CD4-positive, alpha-beta T cell (primary cell): ENCODE data around the gene COMTD1. TPM values are rescaled to one million over a fixed set of nuclear protein-coding genes. Genes with fewer than 3 reads are reported as not detected.

Experiments
- ATAC-seq: fragments of 200-7000 bp; cut with Tn5 transposase; one replicate; pipeline ENCODE4 v1.10.0; 2022; ENCODE audit warnings: mild to moderate bottlenecking; ENCODE audit not compliant: poor library complexity
- CTCF ChIA-PET: fragments of 350-600 bp; sonication (Branson Sonifier 250); formaldehyde crosslinking; loops from one replicate; lab custom pipeline; 2021; ENCODE audit warnings: antibody characterized with exemption, inconsistent platforms; lab: Charles Lee
- POLR2A ChIA-PET: fragments of 350-600 bp; sonication (Branson Sonifier 250); formaldehyde crosslinking; loops from one replicate; lab custom pipeline; 2021; ENCODE audit warnings: antibody characterized with exemption, inconsistent platforms; lab: Charles Lee
- DNase-seq, 14 experiments: peaks; one replicate each; pipeline ENCODE4 v3.0.0-alpha.2; 2013 to 2020; ENCODE audit warnings: mixed read lengths in 2 of 14
- H3K27ac ChIP-seq, 2 donors: one replicate each; pipeline versions ENCODE4 v1.5.1 to v1.7.0; 2013; ENCODE audit warnings: low read length in 2 of 2, low read depth in 1 of 2, mild to moderate bottlenecking in 1 of 2
- H3K27me3 ChIP-seq, 2 experiments: 1 replicate in 1 of 2; 2 replicates in 1 of 2; pipeline versions ENCODE4 v1.6.1 to v1.7.0; 2013; ENCODE audit warnings: low read length in 2 of 2, control low read depth in 1 of 2, mild to moderate bottlenecking in 1 of 2, moderate library complexity in 1 of 2; ENCODE audit not compliant: insufficient read depth in 2 of 2, control insufficient read depth in 1 of 2
- H3K36me3 ChIP-seq: one replicate; pipeline ENCODE4 v1.6.1; 2013; ENCODE audit warnings: low read length, control low read depth; ENCODE audit not compliant: insufficient read depth
- H3K4me1 ChIP-seq: one replicate; pipeline ENCODE4 v1.6.1; 2013; ENCODE audit warnings: low read length, control low read depth; ENCODE audit not compliant: insufficient read depth
- H3K4me3 ChIP-seq: one replicate; pipeline ENCODE4 v1.5.1; 2013; ENCODE audit warnings: mild to moderate bottlenecking, low read length, moderate library complexity
- H3K9me3 ChIP-seq, 2 experiments: 1 replicate in 1 of 2; 2 replicates in 1 of 2; pipeline versions ENCODE4 v1.6.1 to v1.7.0; 2013; ENCODE audit warnings: low read length in 2 of 2, mild to moderate bottlenecking in 2 of 2, control low read depth in 1 of 2, moderate library complexity in 1 of 2; ENCODE audit not compliant: control insufficient read depth in 1 of 2, insufficient read depth in 1 of 2
- H3K27ac Mint-ChIP-seq: one replicate; pipeline ENCODE4 v1.8.0; 2020; ENCODE audit warnings: mixed read lengths
- H3K27me3 Mint-ChIP-seq: one replicate; pipeline ENCODE4 v1.8.0; 2021; ENCODE audit warnings: mixed read lengths
- H3K36me3 Mint-ChIP-seq: one replicate; pipeline ENCODE4 v1.8.0; 2021; ENCODE audit warnings: low read depth, mixed read lengths
- H3K4me1 Mint-ChIP-seq: one replicate; pipeline ENCODE4 v1.8.0; 2021; ENCODE audit warnings: low read depth, mixed read lengths
- H3K4me3 Mint-ChIP-seq: one replicate; pipeline ENCODE4 v1.8.0; 2020; ENCODE audit warnings: mild to moderate bottlenecking, mixed read lengths
- H3K9me3 Mint-ChIP-seq: one replicate; pipeline ENCODE4 v1.8.0; 2020; ENCODE audit warnings: mixed read lengths
- intact Hi-C, 2 experiments: fragments of 100-400 bp; cut with DNase I in 1 of 2; cut with micrococcal nuclease in 1 of 2; formaldehyde crosslinking; loops; one replicate each; pipeline versions ENCODE4 v1.15.1 to v1.9.0; 2023 to 2025; cut with DNase I, micrococcal nuclease
- total RNA-seq, 174 experiments: library from RNA in 2 of 174; stranded (reverse) in 2 of 174; gene quantifications; one replicate each; pipeline ENCODE4 v1.2.3 and lab custom pipeline; 2021 to 2026
- TF ChIP-seq, protein P1 (sequence below): fragments of 200-600 bp; IDR thresholded peaks from one replicate; pipeline ENCODE4 v1.8.0; 2022; ENCODE audit warnings: antibody characterized with exemption, mild to moderate bottlenecking

Gene COMTD1
- total RNA-seq, 2 experiments from 2014 or later: 9.5 to 10.5 TPM

DNA sequence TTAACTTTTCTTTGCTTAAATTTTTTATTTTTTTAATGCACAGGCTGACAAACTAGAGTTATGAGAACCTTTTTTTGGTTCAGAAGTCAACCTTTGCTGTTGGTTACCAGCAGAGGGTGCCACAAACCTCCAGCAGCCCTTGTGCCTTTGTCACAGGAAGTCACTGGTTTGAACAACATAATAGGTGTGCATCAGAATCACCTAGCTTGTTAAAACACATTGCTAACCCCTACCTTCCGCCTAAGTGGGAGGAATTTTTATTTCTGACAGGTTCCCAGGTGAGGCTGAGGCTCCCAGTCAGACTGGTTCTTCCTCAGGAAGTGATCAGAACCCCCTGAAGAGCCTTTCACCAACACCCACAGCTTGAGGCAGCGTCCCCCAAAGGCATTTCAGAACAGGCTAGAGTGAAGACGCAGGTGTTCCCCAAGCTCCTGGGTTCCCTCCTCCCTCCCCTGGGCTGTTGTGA lies 47.8 kb downstream of the COMTD1 start:
- Mint-ChIP-seq H3K4me1 (peaks cover 8% of the 10 kb centered on the region), H3K9me3 (no peaks in the 10 kb centered on the region), H3K27me3 (no peaks in the 10 kb centered on the region), H3K36me3 (no peaks in the 10 kb centered on the region), H3K4me3 (no peak overlapping the region), H3K27ac (peak overlapping the region; percentile 95)
- no peaks in the 10 kb centered on the region for H3K27me3 ChIP-seq
- ChIA-PET CTCF (interaction anchor here (0.6 to 5.6 kb wide), 16 partner anchors 9 to 73 kb away, joined by 3 to 105 read pairs (median 5); partner anchors contain the start of genes COMTD1 and VDAC2), POLR2A (interaction anchor here (0.6 to 4.6 kb wide), 7 partner anchors 22 to 77 kb away, joined by 3 to 71 read pairs (median 4); partner anchors contain the start of genes COMTD1, SAMD8 and VDAC2)
- peaks cover 7% of the 10 kb centered on the region for H3K4me1 ChIP-seq
- intact Hi-C loops: loop anchor here (1.0 to 5.0 kb wide), 5 partner anchors 21 to 76 kb away; partner anchors contain the start of genes SAMD8 (in 1 of the 2) and VDAC2 (in 1 of the 2)
- no peak overlapping the region for H3K4me3 ChIP-seq
- H3K9me3 ChIP-seq: no peaks in the 10 kb centered on the region
- TF ChIP-seq, protein P1, sequence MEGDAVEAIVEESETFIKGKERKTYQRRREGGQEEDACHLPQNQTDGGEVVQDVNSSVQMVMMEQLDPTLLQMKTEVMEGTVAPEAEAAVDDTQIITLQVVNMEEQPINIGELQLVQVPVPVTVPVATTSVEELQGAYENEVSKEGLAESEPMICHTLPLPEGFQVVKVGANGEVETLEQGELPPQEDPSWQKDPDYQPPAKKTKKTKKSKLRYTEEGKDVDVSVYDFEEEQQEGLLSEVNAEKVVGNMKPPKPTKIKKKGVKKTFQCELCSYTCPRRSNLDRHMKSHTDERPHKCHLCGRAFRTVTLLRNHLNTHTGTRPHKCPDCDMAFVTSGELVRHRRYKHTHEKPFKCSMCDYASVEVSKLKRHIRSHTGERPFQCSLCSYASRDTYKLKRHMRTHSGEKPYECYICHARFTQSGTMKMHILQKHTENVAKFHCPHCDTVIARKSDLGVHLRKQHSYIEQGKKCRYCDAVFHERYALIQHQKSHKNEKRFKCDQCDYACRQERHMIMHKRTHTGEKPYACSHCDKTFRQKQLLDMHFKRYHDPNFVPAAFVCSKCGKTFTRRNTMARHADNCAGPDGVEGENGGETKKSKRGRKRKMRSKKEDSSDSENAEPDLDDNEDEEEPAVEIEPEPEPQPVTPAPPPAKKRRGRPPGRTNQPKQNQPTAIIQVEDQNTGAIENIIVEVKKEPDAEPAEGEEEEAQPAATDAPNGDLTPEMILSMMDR: peak; percentile 81
- no peaks in the 10 kb centered on the region for H3K36me3 ChIP-seq
- ATAC-seq (peak; percentile 97), DNase-seq (peak; percentile 55 to 89 (median 64))
- peak overlapping the region in 1 of 2 donors; percentile 47 for H3K27ac ChIP-seq

DNA sequence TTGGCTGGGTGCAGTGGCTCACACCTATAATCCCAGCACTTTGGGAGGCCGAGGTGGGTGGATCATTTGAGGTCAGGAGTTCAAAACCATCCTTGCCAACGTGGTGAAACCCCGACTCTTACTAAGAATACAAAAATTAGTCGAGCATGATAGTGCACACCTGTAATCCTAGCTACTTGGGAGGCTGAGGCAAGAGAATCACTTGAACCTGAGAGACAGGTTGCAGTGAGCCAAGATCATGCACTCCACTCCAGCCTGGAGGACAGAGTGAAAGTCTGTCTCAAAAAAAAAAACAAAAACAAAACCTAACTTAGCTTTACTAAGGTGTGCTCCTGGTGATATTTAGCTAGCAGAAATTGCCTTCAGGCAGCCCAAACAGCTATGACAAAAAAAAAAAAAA lies 49.4 kb downstream of the COMTD1 start:
- Histone ChIP-seq H3K27me3 (no peaks in the 10 kb centered on the region), H3K4me3 (no peak overlapping the region), H3K4me1 (peaks cover 7% of the 10 kb centered on the region), H3K36me3 (no peaks in the 10 kb centered on the region), H3K27ac (no peak overlapping the region), H3K9me3 (no peaks in the 10 kb centered on the region)
- ATAC-seq (no peak), DNase-seq (no peak)
- CTCF ChIA-PET: interaction anchor here (2.8 to 5.6 kb wide), 2 partner anchors 45 to 49 kb away, joined by 39 to 105 read pairs; partner anchors contain the start of gene COMTD1
- Mint-ChIP-seq H3K36me3 (no peaks in the 10 kb centered on the region), H3K27me3 (no peaks in the 10 kb centered on the region), H3K4me1 (peaks cover 8% of the 10 kb centered on the region), H3K9me3 (no peaks in the 10 kb centered on the region), H3K27ac (peak overlapping the region; percentile 66), H3K4me3 (no peak overlapping the region)
- intact Hi-C loops: loop anchor here in 1 of 2 experiments (5.0 kb wide), 1 partner anchor 74 kb away; the partner anchor contains the start of gene SAMD8
- POLR2A ChIA-PET: interaction anchor here (4.0 to 4.6 kb wide), 2 partner anchors 24 to 47 kb away, joined by 51 to 71 read pairs; partner anchors contain the start of genes COMTD1 and VDAC2
- TF ChIP-seq, protein P1: no peak

Other genes with a start within 250 kb of the COMTD1 start
- gene SAMD8, start 124.3 kb downstream of the COMTD1 start, total RNA-seq: 10 to 100 TPM; 34.1 to 37.4 TPM
- 100 to 1,000 TPM; 141 to 147 TPM for gene VDAC2, start 25.2 kb downstream of the COMTD1 start, total RNA-seq
- under 1 TPM; 0.38 to 0.47 TPM for gene ZNF503, start 165.8 kb upstream of the COMTD1 start, total RNA-seq
- gene LRMDA, start 195.7 kb upstream of the COMTD1 start, total RNA-seq: not detected